ENCODE measurements around the gene IDUA.

GRCh38 chr4:1053080-1053661 lies 66.3 kb downstream of the IDUA start:
- no peak for TF ChIP-seq POLR2A (IDR thresholded peaks at IDR 0.05; ENCODE audit: low read depth, low read length)
- TF ChIP-seq REST (IDR thresholded peaks at IDR 0.05; ENCODE audit: low read depth, low read length): no peak
- TF ChIP-seq CTCF (IDR thresholded peaks at IDR 0.05 in 2 of 3, conservative IDR thresholded peaks at IDR 0.05 in 1 of 3; ENCODE audit: control insufficient read depth in 2 of 3, extremely low read depth in 1 of 3, insufficient read depth in 1 of 3, low read depth in 3 of 3, low read length in 3 of 3): no peak
- TF ChIP-seq HDAC2 (IDR thresholded peaks at IDR 0.05): no peak
- TF ChIP-seq ETV6 (conservative IDR thresholded peaks at IDR 0.05 in 1 of 2, IDR thresholded peaks at IDR 0.05 in 1 of 2; ENCODE audit: borderline replicate concordance in 1 of 2, low read depth in 1 of 2): no peak
- no peak for TF ChIP-seq MAX (IDR thresholded peaks at IDR 0.05; ENCODE audit: low read depth, low read length)
- TF ChIP-seq SMAD1 (IDR thresholded peaks at IDR 0.05; ENCODE audit: low read depth, partially characterized antibody): no peak
- TF ChIP-seq CHD4 (IDR thresholded peaks at IDR 0.05): no peak
- no peak for TF ChIP-seq BHLHE40 (IDR thresholded peaks at IDR 0.05; ENCODE audit: borderline replicate concordance in 1 of 2, low read depth in 2 of 2, low read length in 1 of 2)
- no peak for TF ChIP-seq TAF1 (IDR thresholded peaks at IDR 0.05; ENCODE audit: borderline replicate concordance, low read depth, low read length)

All from GM12878 (cell line).